ENCODE data around the gene MB21D2.
"Not testable (repeated sequence)": the region's sequence is repeated elsewhere in the genome, so short reads cannot be mapped to it uniquely, and the experiment has no call there.

- not testable (repeated sequence) for TF ChIP-seq CTCF (conservative IDR thresholded peaks at IDR 0.05; ENCODE audit: low read length); EZH2phosphoT487 (IDR thresholded peaks at IDR 0.05; ENCODE audit: borderline replicate concordance)
These were observed 47.5 kb upstream of the MB21D2 start for GRCh38 chr3:192964959-192965719.

Data from Loucy (cell line).